ENCODE results near the gene ANKRD65. TPM values are rescaled to one million over a fixed set of nuclear protein-coding genes. Genes with fewer than 3 reads are reported as not detected.
"Not testable (repeated sequence)": the region's sequence is repeated elsewhere in the genome, so short reads cannot be mapped to it uniquely, and the experiment has no call there.

The ANKRD65 gene
- 0.47 TPM for polyA plus RNA-seq (2012; ENCODE audit: missing spikeins)

GRCh38 chr1:1421147-1421906, at the start of gene ANKRD65:
TSS of gene ANKRD65 (minus strand) at chr1:1421276. CDS start at chr1:1421005, 271 bp downstream.
- no peak for TF ChIP-seq TAF1 (IDR thresholded peaks at IDR 0.05; ENCODE audit: borderline replicate concordance, low read depth, low read length)
- TF ChIP-seq POLR2A (IDR thresholded peaks at IDR 0.05; ENCODE audit: low read depth, low read length): no peak
- no peak for TF ChIP-seq POLR2AphosphoS5 (IDR thresholded peaks at IDR 0.05; ENCODE audit: low read depth, low read length)
- no peak for FAIRE-seq
- DNase-seq (ENCODE audit: insufficient read length): no peak

DNA sequence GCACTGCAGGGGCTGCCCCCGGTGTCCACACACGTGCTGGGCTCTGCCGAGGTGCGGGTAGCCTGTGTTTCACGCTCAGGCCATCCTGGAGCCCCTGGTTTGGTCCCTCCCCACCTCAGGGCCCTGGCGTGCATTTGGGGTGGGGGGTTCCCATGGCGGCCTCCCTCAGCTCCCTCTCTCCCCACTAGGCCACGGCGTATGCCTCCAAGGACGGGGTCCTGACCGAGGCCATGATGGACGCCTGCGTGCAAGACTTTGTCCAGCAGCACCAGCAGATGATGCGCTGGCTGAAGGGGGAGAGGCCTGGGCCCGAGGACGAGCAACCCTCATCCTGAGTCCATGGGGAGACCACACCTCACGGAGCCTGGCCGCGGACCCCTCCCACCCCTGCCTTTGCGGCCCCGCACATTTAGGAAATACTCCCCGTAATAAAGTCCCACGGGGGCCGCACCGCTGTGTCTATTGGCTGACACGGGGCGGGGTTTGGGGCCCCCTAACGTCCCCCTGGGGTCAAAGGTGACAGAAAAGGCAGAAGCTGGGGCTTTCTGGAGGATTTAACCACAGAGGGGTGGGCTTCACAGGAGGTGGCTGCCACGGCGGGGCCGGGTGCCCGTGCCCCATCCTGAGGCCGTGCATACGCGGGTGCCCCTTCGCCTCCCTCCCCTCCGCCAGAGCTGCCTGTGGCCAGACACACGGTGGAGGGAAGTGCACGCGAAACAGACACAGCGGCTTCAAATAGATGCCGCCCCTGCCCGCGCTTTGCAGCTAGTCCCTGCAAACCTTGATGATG, 47.3 kb upstream of the ANKRD65 start:
- DNase-seq (ENCODE audit: insufficient read length); FAIRE-seq: not testable (repeated sequence)

DNA sequence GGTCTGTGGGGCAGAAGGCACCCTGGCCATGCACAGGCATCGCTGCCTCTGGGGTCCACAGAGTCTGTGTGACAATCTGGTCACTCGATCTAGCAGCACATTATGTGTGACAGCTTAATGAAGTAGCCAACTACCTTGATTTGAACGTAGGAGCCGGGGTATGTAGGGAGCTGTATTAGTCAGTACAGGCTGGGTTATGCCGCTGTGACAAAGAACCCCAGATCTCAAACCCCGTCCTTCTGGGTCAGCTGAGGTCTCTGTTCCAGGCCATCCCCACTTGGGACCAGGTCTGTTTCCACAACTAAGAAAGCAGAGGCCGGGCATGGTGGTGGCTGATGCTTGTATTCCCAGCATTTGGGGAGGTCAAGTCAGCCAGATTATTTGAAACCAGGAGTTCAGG, 42.2 kb upstream of the ANKRD65 start:
- DNase-seq (ENCODE audit: insufficient read length): no peak
- no peak for FAIRE-seq
- TF ChIP-seq POLR2AphosphoS5 (IDR thresholded peaks at IDR 0.05; ENCODE audit: low read depth, low read length) (no peak), TAF1 (IDR thresholded peaks at IDR 0.05; ENCODE audit: borderline replicate concordance, low read depth, low read length) (no peak), POLR2A (IDR thresholded peaks at IDR 0.05; ENCODE audit: low read depth, low read length) (no peak)

- FAIRE-seq (peak; percentile 87), DNase-seq (ENCODE audit: insufficient read length) (peak; percentile 69)
Measured at GRCh38 chr1:1462318-1462966, 41.4 kb upstream of the ANKRD65 start.

DNA sequence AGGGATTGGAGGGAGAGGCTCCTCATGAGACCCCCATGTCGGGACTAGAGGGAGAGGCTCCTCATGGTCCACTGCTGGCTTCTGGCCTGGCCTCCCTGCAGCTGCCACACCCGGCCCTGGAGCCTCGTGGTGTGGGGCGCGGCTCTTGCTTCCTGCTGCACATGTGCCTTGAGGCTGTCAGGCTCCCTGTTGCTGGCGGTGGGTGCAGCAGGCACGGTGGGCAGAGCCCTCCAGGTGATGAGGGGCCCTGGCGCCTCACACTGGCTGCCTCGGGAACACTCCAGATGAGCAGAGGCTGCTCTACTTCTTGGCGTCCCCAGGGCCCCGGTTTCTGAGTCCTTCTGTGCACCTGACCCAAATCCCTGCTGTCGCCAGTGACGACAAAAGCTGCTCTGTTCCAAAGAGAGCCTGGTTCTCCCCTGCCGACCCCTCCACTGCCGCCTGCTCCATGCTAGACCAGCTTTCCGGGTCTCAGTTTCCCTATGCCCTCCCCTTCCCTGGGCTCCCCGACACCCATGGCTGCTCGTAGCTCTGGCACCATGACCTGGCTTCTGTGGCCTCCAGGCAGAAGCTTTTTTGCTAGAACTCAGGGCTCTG, 40.7 kb upstream of the ANKRD65 start:
- DNase-seq (ENCODE audit: insufficient read length) (no peak), FAIRE-seq (no peak)

More at GRCh38 chr1:1462318-1462966, 41.4 kb upstream of the ANKRD65 start:
- TF ChIP-seq POLR2AphosphoS5 (IDR thresholded peaks at IDR 0.05; ENCODE audit: low read depth, low read length) (peak; percentile 45; the same call in 1 of the 2 replicates), TAF1 (IDR thresholded peaks at IDR 0.05; ENCODE audit: borderline replicate concordance, low read depth, low read length) (no peak), POLR2A (IDR thresholded peaks at IDR 0.05; ENCODE audit: low read depth, low read length) (no peak)

DNA sequence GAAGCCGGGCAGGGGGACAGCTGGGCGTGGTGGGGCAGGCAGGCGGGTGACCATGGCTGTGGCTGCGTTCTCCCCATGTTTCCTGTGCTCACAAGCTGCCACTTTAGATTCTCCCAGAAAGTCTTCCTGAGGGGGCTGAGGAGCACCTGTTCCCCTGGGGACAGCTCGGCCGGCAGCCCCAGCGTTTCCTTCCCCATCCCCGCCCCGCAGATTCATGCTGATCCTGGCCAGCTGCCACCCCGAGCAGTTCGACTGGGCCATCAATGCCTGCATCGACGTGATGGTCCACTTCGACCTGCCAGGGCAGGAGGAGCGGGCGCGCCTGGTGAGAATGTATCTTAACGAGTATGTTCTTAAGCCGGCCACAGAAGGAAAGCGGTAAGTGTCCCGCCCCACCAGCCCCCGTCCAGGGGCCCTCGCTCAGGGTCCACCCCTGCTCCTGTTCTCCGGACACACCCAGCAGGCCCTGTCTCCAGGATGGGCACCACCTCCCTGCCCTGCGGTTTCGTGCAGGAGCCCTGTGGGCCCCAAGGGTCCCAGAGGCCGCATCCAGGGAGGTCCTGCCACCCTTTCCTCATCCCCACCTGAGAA, 39.6 kb upstream of the ANKRD65 start:
- DNase-seq (ENCODE audit: insufficient read length) (no peak), FAIRE-seq (no peak)
- TF ChIP-seq TAF1 (IDR thresholded peaks at IDR 0.05; ENCODE audit: borderline replicate concordance, low read depth, low read length) (no peak), POLR2A (IDR thresholded peaks at IDR 0.05; ENCODE audit: low read depth, low read length) (no peak), POLR2AphosphoS5 (IDR thresholded peaks at IDR 0.05; ENCODE audit: low read depth, low read length) (no peak)

More for the DNA sequence above, 40.7 kb upstream of the ANKRD65 start:
- TF ChIP-seq POLR2AphosphoS5 (IDR thresholded peaks at IDR 0.05; ENCODE audit: low read depth, low read length) (no peak), TAF1 (IDR thresholded peaks at IDR 0.05; ENCODE audit: borderline replicate concordance, low read depth, low read length) (no peak), POLR2A (IDR thresholded peaks at IDR 0.05; ENCODE audit: low read depth, low read length) (no peak)

- not testable (repeated sequence) for DNase-seq (ENCODE audit: insufficient read length); FAIRE-seq
Measured at GRCh38 chr1:1459711-1460110, 38.6 kb upstream of the ANKRD65 start.

DNA sequence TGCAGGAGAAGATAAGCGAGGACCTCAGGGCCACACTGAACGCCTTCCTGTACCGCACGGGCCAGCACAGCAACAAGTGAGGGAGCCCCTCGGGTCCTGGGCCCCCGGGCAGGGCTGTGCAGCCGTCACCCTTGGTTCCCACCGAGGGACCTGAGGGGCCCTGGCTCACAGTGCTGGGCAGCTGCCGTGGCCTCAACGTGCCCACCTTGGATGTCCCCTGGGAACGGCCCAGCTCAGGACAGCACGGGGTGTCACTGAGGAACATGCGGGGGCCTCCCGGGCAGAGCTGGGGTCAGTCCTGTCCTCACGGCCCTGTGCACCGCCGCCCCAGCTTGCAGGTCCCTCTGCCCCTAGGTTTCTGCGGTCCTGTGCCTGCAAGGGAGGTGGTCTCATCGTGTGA, 38.1 kb upstream of the ANKRD65 start:
- not testable (repeated sequence) for DNase-seq (ENCODE audit: insufficient read length); FAIRE-seq

GRCh38 chr1:1456683-1457255, 35.7 kb upstream of the ANKRD65 start:
- not testable (repeated sequence) for FAIRE-seq; DNase-seq (ENCODE audit: insufficient read length)

DNA sequence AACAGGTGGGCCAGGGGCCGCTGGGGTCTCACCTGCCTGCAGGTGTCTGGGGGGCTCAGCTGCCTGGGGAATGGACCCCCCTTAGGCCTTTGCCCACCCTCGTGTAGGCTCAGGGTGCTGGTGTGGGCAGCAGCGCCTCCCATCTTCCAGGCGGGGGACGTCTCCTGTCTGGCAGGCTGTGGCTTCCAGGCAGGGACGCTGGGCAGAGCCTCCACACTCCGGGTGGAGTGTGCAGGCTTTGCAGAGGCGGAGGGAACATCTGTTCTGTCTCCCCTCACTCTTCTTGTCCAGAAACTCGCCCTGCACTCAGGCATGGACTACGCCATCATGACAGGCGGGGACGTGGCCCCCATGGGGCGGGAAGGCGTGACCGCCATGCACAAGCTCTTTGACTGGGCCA, 34.9 kb upstream of the ANKRD65 start:
- not testable (repeated sequence) for FAIRE-seq; DNase-seq (ENCODE audit: insufficient read length)

DNA sequence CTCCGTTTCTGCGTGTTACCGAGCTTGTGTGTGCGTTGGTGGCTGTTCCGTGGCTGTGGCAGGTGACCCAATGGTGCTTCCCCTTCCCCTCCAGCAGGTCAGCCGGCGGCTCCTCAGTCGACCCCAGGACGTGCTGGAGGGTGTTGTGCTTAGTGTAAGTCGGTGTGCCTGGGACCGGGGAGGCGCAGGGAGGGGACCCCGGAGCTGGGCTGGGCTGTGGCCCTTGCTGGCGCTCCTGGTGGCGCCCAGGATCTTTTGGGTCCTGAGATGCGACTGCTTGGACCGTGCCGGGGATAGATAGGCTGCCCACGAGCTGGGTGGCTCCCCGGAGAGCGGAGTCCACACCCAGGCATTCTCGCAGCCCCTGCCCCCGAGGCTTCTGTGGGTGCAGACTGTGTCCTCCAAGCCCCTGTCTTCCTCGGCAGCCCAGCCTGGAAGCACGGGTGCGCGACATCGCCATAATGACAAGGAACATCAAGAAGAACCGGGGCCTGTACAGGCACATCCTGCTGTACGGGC, 34.3 kb upstream of the ANKRD65 start:
- FAIRE-seq (no peak), DNase-seq (ENCODE audit: insufficient read length) (no peak)
- no peak for TF ChIP-seq POLR2AphosphoS5 (IDR thresholded peaks at IDR 0.05; ENCODE audit: low read depth, low read length)

GRCh38 chr1:1454286-1455056, 33.4 kb upstream of the ANKRD65 start:
- not testable (repeated sequence) for FAIRE-seq; DNase-seq (ENCODE audit: insufficient read length)
